HG03196 (cell line): ENCODE results near the gene GORASP1.

ENCODE experiments used
- ATAC-seq: cut with Tn5 transposase; IDR thresholded peaks from one replicate; pipeline ENCODE4 v1.9.1; 2021; ENCODE audit not compliant: unreplicated experiment

The GORASP1 gene

DNA sequence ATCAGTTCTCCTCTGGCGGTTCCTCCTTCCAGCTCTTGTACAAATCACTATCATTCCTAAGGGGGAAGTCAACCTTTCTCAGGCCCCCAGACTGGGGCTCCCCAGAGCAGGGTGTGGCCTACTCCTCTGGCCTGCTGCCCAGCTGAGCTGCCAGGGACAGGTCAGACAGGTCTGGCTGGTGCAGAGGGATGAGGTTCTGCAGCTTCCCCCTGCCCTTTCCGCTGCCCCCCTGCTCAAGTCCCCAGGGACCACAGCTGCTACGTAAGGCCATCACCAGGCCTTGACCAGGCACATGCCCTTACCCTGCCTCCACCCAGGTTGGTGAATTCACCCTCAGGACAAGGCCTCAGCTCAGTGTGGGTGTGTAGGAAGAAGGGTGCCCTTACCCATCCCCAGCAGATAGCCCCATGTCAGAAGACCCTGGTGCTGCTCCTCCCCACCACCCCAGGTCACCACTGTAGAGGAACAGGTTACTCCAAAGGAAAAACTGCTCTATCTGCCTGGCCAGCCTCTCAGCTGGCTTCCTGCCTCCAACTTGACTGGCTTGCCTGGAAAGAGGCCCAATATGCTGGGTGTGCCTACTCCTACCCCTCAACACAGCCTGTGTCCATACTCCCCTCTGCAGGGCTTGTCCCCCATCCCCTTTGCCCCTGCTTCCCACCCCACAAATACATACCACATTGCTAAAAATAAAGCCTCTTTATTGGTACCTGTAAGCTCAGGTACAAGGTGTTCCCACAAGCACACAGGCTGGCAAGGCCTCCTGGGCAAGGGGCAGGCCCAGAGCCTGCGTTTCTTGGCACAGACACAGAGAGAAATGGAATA is 34.0 kb upstream of the GORASP1 start:
- ATAC-seq: no peak

DNA sequence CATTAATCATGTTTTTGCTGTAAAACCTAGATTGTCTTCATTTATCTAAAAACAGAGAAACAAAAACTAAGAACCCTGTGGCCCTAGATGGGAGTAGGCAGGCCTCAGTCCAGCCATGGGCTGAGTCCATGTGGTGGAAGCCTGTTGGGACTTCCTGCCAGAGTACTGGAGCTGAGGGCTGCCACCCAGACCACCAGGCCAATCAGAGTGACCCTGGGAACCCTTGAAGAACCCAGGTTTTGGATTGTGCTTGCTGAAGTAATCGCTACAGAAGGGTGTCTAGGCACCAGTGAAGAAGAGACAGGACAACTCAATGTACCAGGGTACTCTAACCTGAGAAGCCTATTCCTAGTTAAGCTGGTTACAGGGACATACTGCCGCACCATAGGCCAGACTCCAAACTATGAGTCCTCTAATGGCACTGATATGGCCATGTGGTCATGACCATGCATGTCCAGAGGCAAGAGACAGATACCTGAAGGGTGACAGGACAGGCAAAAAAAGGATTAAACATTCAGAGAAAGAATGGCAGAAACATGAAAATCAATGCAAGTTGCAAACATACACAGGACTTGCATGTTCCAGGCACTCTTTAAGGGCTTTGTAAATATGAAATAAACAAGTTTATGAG is 33.0 kb upstream of the GORASP1 start:
- ATAC-seq: no peak

DNA sequence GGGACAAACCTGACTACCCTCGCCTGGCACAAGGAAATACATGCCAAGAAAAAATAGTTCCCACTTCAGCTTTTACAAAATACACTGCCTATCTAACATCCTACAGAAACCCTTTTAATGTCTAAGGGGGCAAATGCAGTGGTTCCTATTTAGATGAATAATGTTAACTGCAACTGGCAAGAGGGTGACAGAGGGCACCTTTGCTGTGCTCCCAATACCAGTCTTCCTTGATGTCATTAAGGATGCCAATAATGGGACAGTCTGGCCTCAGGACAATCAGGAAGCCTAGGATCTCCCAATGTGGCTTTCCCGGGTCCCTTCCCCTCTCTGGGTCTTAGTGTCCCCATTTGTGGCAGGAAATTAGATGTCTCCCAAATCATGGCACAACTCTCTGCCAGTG is 32.0 kb upstream of the GORASP1 start:
- no peak for ATAC-seq

DNA sequence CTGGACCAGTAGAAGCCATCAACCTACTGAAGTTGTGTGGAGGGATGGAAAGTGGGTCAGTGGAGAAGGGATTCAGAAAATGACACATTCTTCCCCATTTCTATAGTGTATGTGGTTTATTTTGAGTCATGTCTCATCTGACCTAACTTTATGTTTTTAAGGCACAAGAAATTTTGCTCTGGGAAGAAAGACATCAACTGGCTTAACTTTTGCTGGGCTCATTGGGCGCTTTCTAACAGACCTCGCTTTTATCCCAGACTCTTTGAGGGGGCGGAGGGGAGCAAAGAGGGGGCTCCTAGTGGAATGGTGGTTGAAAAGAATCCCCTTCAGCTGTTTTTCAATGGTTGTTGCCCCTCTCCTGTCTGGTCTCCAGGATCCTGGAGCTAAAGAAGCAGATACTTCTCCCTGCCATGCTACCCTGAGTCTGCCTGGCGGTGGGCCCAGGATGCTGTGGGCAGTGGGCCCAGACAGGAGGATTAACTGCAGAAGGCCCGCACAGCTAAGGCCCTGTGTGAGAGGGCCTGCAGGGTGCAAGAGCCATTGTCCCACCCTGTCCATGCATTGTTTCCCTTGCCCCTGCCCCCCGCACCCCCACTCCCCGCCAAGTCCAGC is 31.5 kb upstream of the GORASP1 start:
- ATAC-seq: no peak

DNA sequence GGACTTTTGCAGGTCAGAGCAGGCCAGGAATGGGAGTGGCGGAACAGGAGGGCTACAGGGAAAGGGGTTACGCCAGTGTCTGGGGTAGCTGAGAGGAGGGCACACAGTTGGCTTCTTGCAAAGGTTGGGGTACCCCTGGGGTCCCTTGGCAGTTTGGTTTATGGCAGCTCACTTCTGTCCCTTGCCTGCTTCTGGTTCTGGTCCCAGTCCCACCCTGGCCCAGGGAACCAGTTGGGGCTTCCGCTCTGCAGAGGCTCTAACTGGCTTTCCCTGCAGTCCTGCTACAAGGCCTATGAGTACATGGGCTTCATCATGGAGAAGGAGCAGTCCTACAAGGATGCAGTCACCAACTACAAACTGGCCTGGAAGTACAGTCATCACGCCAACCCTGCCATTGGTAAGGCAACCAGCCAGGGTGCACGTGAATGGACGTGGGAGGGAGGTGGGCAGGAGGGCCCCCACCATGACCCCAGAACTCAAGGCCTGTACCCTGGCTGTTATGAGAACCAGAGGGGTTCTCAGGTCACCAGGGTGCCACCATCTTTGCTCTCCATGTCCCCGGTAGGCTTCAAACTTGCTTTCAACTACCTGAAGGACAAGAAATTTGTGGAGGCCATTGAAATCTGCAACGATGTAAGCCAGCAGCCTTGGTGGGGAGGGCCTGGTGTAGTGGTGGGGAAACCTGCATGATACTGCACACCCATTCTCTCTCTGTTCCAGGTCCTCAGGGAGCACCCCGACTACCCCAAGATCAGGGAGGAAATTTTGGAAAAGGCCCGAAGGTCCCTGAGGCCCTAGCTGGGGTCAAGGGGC is 30.8 kb upstream of the GORASP1 start:
- ATAC-seq: no peak

DNA sequence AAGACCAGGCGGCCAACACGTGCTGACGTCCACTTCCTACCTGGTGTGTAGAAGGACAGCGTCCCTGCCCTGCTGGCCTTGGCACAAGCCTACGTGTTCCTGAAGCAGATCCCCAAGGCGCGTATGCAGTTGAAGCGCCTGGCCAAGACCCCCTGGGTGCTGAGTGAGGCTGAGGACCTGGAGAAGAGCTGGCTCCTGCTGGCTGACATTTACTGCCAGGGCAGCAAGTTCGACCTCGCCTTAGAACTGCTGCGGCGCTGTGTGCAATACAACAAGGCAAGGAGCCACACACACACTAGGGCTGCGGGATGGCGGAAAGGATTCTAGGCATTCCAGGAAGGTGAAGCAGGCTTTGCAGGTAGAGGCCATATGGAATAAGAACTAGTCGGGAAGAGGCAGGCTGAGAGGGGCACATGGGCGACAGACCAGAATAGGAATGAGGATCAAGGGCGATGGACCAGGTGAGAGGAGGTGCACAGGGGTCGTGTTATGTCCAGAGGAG is 30.1 kb upstream of the GORASP1 start:
- ATAC-seq: no peak

DNA sequence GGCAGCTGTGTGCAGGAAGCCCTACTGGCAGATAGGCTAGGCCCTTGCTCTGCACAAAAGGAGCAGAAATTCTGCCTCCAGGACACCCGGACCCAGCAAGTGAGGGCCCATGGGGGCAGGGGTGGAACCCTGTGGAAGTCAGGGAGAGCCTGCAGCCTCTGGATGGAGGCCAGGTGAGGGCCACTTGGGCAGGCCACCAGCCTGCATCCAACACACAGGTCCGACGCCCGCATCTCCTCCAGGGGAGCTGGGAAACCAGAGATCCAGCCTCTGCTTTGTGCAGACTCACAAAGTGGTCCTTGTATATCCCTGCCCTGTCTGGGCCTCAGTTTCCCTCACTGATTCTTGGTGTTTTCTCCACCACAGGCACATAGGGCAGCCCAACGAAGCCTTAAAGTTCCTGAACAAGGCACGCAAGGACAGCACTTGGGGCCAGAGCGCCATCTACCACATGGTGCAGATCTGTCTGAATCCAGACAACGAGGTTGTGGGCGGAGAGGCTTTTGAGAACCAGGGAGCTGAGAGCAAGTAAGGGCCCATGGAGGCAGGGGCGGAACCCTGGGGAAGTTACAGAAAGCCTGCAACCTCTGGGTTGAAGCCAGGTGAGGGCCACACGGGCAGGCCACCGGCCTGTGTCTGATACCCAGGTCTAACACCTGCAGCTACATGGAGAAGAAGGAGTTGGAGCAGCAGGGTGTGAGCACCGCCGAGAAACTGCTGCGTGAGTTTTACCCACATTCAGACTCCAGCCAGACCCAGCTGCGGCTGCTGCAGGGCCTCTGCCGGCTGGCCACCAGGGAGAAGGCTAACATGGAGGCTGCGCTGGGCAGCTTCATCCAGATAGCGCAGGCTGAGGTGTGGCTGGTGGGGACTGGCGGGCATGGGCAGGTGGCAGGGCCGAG is 29.4 kb upstream of the GORASP1 start:
- ATAC-seq: no peak

DNA sequence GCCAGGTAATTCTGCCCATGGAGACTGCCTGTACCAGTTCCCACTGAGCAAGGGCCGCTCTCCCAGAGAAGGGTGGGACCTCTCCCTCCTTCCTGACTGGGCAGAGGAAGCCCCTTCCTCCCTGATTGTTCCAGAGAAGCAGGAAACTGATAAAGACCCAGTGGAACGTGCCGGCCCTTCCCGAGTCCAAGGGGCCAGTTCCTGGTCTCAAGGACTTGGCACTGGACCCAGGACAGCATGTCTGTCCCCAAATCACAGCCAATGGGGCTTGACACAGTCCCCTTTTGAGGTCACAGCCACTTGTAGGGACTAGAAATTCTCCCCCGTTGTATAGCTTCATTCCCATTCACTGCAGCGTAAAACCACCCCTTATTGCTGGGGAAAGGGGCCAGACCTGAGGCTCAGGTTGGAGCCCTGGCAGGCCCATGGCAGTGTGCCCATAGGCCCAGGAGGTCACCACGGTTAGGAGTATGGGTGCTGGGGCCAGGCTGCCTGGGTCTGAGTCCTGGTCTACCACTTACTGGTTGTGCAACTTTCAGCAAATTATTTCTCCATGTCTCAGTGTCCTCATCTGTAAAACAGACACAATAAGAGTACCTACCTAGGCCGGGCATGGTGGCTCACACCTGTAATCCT is 27.9 kb upstream of the GORASP1 start:
- no peak for ATAC-seq

DNA sequence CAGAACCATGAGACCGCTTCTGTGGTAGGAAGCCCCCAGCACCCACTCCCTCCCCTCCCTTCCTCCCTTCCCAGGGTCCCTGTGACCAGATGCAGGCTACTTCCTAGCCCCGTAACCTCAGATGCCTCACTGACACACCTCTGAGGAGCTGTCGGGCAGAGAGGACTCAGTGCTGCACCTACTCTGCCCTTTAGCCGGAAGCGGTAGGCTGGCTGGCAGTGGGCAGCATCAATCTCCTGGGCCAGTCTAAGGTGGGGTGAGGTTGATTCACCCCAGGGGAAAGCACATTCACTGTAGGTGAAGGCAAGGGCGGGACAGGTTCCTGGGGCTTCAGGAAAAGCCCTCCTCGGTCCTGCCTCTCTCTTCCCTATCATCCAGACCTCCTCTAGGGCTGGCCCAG is 26.9 kb upstream of the GORASP1 start:
- ATAC-seq: no peak

DNA sequence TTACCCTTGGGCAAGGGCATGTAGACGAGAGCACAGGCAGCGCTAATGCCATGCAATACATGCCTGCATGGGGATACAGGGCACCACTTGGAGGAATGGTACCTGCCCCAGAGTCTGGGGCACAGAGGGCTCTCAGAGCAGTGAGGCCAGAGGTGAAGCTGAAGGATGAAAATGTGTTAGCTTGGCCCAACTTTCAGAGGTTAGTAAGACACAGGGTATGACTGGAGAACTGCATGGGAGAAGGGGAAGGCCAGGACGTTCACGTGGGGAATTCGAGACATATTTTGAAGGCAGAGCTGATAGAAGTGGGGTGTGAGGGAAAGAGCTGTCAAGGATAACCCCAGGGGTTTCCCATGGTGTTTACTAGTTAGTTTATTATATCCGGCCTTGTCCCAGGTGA is 26.4 kb upstream of the GORASP1 start:
- ATAC-seq: no peak

DNA sequence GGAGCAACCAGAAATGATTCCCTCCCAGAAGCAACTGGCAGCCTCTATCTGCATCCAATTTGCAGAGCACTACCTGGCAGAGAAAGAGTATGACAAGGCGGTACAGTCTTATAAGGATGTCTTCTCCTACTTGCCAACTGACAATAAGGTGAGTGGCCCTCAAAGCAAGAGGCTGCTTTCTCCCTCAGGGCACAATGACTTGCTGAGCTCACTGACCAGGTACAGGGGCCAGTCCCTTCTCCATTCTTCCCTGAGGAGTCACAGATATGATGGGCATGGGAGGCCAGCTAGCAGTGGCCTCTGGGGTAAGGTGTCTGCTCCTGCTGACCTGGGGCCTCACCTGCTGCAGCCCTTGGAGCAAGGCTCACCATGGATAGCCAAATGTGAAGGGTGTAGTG is 25.7 kb upstream of the GORASP1 start:
- no peak for ATAC-seq

DNA sequence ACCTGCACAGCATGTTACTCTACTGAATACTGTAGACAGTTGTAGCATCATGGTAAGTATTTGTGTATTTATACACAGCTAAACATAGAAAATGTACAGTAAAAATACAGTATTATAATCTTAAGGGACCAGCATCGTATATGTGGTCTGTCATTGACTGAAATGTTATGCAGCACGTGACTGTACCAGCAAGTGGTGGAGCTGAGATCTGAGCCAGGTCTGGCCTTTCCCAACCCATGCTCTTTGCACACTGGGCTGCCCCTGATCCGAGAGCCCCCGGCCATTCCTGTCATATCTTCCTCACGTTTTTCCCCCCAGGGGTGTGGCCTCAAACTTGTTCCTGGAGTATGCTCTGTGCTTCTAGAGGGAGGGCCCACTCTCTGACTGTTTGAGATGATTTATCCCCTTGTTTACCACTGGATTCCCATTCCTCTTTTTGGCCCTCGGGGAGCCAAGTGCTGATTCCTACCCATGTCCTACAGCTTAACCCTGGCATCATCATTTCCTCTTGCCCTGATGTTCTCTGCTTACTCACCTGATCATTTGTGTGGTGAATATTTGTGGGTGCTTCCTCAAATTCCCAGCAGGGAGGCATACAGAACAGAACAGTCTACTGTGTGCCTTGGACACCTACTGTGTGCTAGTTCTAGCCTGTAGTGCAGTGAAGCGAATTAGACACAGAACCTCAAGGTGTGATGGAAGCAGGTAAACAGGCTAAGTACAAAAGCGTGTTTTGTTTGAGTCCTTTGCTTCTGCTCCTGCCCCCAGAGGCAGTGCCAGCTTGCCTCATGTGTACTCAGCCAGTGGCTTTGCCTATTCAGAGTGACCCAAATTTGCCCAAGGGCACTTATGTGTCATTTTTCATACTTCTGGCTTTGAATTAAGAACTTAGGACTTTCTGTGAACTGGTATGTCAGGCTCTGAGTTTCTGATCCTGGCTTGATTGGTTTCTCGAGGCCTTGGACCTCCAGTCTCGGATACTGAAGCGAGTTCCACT is 25.0 kb upstream of the GORASP1 start:
- no peak for ATAC-seq

DNA sequence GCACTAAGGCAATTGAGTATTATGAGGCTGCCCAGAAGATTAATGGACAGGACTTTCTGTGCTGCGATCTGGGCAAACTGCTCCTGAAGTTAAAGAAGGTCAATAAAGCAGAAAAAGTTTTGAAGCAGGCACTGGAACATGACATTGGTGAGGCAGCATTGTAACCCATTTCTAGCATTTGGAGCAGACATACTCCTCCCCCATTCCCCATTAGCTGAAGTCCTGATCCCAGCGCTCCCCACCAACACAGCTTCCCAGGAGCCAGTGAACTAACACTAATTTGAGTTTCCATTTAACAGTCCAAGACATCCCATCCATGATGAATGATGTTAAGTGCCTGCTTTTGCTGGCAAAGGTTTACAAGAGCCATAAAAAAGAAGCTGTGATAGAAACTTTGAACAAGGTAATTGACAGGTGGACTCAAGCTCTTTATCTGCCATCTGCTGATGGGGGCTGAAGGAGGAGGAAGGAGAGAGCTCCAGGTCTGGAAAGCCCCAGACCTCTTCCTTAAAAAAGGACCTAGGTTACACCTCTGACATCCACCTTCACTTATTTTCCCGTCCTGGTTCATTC is 23.4 kb upstream of the GORASP1 start:
- ATAC-seq: no peak

DNA sequence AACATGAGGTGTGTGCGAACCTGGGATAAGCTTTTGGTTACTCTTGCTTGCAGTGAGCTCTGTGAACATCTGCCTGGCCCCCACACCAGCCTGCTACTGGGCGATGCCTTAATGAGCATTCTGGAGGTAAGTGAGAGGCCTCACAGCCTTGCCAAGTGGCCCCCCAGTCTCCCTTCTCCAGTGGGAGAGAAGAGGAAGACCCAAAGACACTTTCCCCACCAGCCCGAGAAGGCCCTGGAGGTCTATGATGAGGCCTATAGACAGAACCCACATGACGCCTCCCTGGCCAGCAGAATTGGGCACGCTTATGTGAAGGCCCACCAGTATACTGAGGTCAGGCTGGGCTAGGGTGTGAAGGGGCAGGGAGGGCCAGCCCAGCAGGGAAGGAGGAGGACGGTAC is 22.6 kb upstream of the GORASP1 start:
- no peak for ATAC-seq

DNA sequence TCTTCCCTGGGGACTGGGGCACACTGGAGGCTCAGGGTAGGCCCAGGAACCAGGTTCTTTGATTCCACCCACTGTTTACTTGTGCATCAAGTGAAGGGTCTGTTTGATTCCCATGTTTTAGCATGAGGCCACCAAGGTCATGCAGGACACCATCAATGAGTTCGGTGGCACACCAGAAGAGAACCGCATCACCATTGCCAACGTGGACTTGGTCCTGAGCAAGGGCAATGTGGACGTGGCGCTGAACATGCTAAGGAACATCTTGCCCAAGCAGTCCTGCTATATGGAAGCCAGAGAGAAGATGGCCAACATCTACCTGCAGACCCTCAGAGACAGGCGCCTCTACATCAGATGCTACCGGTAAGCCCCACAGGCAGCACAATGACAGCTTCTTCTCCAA is 21.5 kb upstream of the GORASP1 start:
- no peak for ATAC-seq

DNA sequence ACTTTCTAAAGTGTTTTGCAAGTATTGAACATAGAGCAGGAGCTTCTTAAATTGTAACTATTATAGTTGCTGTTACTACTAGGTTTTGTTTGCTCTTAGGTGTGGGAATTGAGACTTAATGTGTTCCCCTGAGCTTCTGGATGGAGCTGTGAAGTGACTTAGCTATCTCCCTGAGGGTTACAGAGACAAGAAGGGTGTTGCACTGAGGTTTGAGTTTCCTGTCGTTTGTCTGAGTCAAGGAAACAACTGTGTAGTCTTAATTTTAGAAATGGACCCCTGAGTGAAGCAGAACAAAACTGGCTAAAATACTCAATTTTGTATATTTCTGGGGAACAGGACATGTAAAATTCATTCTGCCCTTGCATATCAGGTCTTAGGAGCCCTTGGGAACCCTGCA is 20.5 kb upstream of the GORASP1 start:
- ATAC-seq: no peak

DNA sequence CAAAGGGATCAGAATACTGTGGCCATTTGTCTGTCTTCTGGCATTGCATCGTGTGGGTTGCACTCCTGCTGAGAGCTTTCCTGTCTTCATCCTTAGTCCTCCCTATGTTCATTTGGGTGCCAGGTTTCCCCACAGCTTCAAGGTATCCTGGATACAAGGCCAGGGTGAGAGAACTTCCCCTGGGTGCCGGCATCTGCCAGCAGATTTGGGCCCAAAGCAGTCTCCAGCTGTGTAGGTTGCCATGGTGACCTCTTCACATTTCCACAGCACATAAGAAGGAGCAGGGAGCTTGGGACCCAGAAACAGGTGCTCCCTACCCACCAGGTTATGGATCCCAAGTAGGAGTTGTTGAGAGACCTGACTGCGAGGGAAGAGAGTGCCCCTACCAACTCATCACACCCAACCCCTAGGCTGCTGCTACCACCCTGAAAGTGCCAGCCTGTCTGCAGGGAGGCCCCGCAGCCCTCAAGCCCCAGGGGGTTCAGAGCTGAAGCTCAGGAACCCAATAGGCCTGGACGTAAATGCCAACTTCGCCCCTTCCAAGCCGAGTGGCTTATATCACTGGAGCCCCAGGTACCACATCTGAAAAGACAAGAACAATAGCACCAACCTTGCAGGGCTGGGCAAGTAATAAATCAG is 20.0 kb upstream of the GORASP1 start:
- no peak for ATAC-seq
